Fibroblast of the aortic adventitia (primary cell): ENCODE results near the gene PDYN. TPM values are rescaled to one million over a fixed set of nuclear protein-coding genes. Genes with fewer than 3 reads are reported as not detected.

Source experiments
- DNase-seq: peaks from one replicate; pipeline ENCODE4 v3.0.0-alpha.2; 2010; ENCODE audit warnings: low read depth
- H3K4me3 ChIP-seq: 2 replicates; pipeline ENCODE4 v1.5.1; 2011; ENCODE audit warnings: low read depth, mild to moderate bottlenecking, control low read depth, low read length, moderate library complexity
- CTCF ChIP-seq: IDR thresholded peaks from 2 replicates; pipeline ENCODE4 v1.5.1; 2011; ENCODE audit warnings: mild to moderate bottlenecking, low read length, control low read depth, inconsistent platforms; ENCODE audit not compliant: insufficient read depth
- total RNA-seq: library from RNA; depleted of rRNA; stranded (reverse); fragments of >200 nt; gene quantifications from 2 replicates; pipeline ENCODE4 v1.2.3, GENCODE V29; 2012; ENCODE audit warnings: low replicate concordance

PDYN gene
- total RNA-seq, 1 donor: not detected

GRCh38 chr20:1955217-1955616 lies 38.6 kb downstream of the PDYN start:
- no peak for TF ChIP-seq CTCF
- no peak overlapping the region for H3K4me3 ChIP-seq
- no peak for DNase-seq

GRCh38 chr20:1953621-1954020 lies 40.2 kb downstream of the PDYN start:
- no peak for DNase-seq
- no peak overlapping the region for H3K4me3 ChIP-seq
- TF ChIP-seq CTCF: no peak

GRCh38 chr20:1952737-1953530 lies 40.9 kb downstream of the PDYN start:
- H3K4me3 ChIP-seq: no peak overlapping the region
- TF ChIP-seq CTCF: no peak
- DNase-seq: no peak

- TF ChIP-seq CTCF: no peak
- no peak overlapping the region for H3K4me3 ChIP-seq
- DNase-seq: no peak
Observed at GRCh38 chr20:1951436-1952115, 42.3 kb downstream of the PDYN start.

GRCh38 chr20:1950836-1951235 lies 43.0 kb downstream of the PDYN start:
- DNase-seq: no peak
- no peak overlapping the region for H3K4me3 ChIP-seq
- no peak for TF ChIP-seq CTCF

GRCh38 chr20:1949347-1950100 lies 44.3 kb downstream of the PDYN start:
- peak; percentile 51 for DNase-seq
- no peak for TF ChIP-seq CTCF
- no peak overlapping the region for H3K4me3 ChIP-seq
